HepG2 (cell line): ENCODE measurements around the gene GNAZ. TPM values are rescaled to one million over a fixed set of nuclear protein-coding genes. Genes with fewer than 3 reads are reported as not detected.

Experiments used
- ARNT ChIP-seq: fragments of 450-650 bp; IDR thresholded peaks from 2 replicates; pipeline ENCODE4 v1.6.1; 2017
- ATRX ChIP-seq: sonication (generic); formaldehyde crosslinking; IDR thresholded peaks from 2 replicates; pipeline ENCODE4 v1.4.0; 2020; ENCODE audit warnings: missing genetic modification reagents, borderline replicate concordance
- EEA1 ChIP-seq: sonication (generic); formaldehyde crosslinking; IDR thresholded peaks from 2 replicates; pipeline ENCODE4 v1.5.1; 2020; ENCODE audit warnings: mild to moderate bottlenecking, missing genetic modification reagents, borderline replicate concordance
- EP300 ChIP-seq, 3 experiments: sonication (generic) in 1 of 3; formaldehyde crosslinking in 1 of 3; IDR thresholded peaks; 2 replicates each; pipeline versions ENCODE4 v1.5.1 to v1.6.1; 2011 to 2020; ENCODE audit warnings: low read depth in 2 of 3, low read length in 2 of 3, borderline replicate concordance in 1 of 3, improper control_type of control experiment in 1 of 3, mild to moderate bottlenecking in 1 of 3, missing genetic modification reagents in 1 of 3, moderate library complexity in 1 of 3
- HES4 ChIP-seq: sonication (generic); formaldehyde crosslinking; IDR thresholded peaks from 2 replicates; pipeline ENCODE4 v1.9.0; 2021; ENCODE audit warnings: mild to moderate bottlenecking, missing genetic modification reagents, borderline replicate concordance
- KAT8 ChIP-seq: IDR thresholded peaks from 2 replicates; pipeline ENCODE4 v1.6.1; 2016; ENCODE audit warnings: missing genetic modification reagents, missing compliant biosample characterization
- ZNF260 ChIP-seq: sonication (generic); formaldehyde crosslinking; IDR thresholded peaks from 2 replicates; pipeline ENCODE4 v1.4.0; 2020; ENCODE audit warnings: missing genetic modification reagents, low read depth, mild to moderate bottlenecking, borderline replicate concordance
- ZNF326 ChIP-seq: sonication (generic); formaldehyde crosslinking; IDR thresholded peaks from 2 replicates; pipeline ENCODE4 v1.4.0; 2020; ENCODE audit warnings: missing genetic modification reagents, borderline replicate concordance
- ZNF552 ChIP-seq: sonication (generic); formaldehyde crosslinking; IDR thresholded peaks from 2 replicates; pipeline ENCODE4 v1.9.0; 2022; ENCODE audit warnings: missing genetic modification reagents, mild to moderate bottlenecking, borderline replicate concordance
- polyA plus RNA-seq, 8 experiments: library from polyadenylated mRNA; depleted of rRNA in 3 of 8; stranded (reverse) in 7 of 8; unstranded in 1 of 8; fragments of >200 nt; fragmentation: Illumina TruSeq in 4 of 8; extraction: Trizol in 4 of 8; gene quantifications; 2 replicates each; pipeline versions ENCODE4 v1.2.1 to v1.2.3, GENCODE V29; 2011 to 2016; ENCODE audit warnings: low read depth in 4 of 8, missing spikeins in 1 of 8, mixed read lengths in 1 of 8; ENCODE audit not compliant: insufficient read depth in 1 of 8
- total RNA-seq, 5 experiments: library from RNA; depleted of rRNA; stranded (reverse); fragments of >200 nt; fragmentation: Illumina TruSeq; extraction: Trizol; gene quantifications; 2 replicates each; pipeline ENCODE4 v1.2.3, GENCODE V29; 2016; ENCODE audit warnings: low read depth in 1 of 5
- TF ChIP-seq, protein P1 (sequence below): sonication (generic); formaldehyde crosslinking; conservative IDR thresholded peaks from 2 replicates; pipeline ENCODE4 v1.4.0; 2020; ENCODE audit warnings: missing genetic modification reagents
- TF ChIP-seq, protein P2 (sequence below): sonication (generic); formaldehyde crosslinking; IDR thresholded peaks from 2 replicates; pipeline ENCODE4 v1.8.0; 2022; ENCODE audit warnings: mild to moderate bottlenecking, missing genetic modification reagents
- TF ChIP-seq, protein P3 (sequence below): sonication (generic); formaldehyde crosslinking; IDR thresholded peaks from 2 replicates; pipeline ENCODE4 v1.5.0; 2020; ENCODE audit warnings: missing genetic modification reagents
- TF ChIP-seq, protein P4 (sequence below): sonication (generic); formaldehyde crosslinking; IDR thresholded peaks from 2 replicates; pipeline ENCODE4 v1.5.0; 2020; ENCODE audit warnings: mild to moderate bottlenecking, low read depth, missing genetic modification reagents, borderline replicate concordance

The GNAZ gene
- total and polyA plus RNA-seq, 2 of the 13 experiments (the other 11 are each of a cell fraction or from before 2014, with no cell fraction given): 11.4 to 22.3 TPM

DNA sequence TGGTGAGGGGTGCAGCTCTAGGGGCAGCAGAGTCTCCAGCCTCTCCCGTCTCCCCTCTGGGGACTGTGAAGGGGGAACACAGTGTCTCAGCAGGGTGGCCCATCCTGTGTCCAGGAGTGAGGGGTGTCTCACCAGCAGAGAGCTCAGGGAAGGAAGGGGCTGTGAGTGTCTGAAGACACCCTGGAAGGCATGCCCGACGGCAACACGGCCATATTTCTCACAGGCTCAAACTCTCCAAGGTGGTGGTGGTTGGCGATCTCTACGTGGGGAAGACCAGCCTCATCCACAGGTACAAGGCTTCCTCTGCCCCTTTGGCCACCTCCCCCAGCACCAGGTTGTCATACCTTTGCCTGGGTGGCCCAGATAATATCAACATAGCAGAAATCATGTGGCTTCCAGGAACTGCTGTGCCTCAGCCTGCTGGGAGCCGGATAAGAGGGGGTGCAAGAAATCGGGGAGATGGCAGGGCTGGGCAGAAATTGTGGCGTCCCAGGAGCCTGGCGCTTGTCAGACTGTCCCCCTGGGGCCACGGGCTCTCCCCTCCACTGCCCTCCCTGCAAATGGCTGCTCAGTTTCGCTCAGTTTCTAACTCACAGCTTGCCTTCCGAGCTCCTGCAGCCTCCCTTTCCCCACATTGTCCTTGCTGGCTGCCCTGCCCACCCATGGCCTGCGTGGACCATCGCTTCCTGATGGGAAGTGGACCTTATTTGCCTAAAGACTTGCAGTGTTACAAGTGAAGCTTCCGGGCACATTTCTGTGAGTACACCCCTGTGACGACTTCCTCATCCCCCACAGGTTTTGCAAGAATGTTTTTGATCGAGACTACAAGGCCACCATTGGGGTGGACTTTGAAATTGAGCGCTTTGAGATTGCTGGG lies 82.2 kb downstream of the GNAZ start (continued):
- TF ChIP-seq, protein P1, sequence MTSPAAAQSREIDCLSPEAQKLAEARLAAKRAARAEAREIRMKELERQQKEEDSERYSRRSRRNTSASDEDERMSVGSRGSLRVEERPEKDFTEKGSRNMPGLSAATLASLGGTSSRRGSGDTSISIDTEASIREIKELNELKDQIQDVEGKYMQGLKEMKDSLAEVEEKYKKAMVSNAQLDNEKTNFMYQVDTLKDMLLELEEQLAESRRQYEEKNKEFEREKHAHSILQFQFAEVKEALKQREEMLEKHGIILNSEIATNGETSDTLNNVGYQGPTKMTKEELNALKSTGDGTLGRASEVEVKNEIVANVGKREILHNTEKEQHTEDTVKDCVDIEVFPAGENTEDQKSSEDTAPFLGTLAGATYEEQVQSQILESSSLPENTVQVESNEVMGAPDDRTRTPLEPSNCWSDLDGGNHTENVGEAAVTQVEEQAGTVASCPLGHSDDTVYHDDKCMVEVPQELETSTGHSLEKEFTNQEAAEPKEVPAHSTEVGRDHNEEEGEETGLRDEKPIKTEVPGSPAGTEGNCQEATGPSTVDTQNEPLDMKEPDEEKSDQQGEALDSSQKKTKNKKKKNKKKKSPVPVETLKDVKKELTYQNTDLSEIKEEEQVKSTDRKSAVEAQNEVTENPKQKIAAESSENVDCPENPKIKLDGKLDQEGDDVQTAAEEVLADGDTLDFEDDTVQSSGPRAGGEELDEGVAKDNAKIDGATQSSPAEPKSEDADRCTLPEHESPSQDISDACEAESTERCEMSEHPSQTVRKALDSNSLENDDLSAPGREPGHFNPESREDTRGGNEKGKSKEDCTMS (CRISPR knock-in tag): no peak
- no peak for TF ChIP-seq ARNT
- TF ChIP-seq, protein P2, sequence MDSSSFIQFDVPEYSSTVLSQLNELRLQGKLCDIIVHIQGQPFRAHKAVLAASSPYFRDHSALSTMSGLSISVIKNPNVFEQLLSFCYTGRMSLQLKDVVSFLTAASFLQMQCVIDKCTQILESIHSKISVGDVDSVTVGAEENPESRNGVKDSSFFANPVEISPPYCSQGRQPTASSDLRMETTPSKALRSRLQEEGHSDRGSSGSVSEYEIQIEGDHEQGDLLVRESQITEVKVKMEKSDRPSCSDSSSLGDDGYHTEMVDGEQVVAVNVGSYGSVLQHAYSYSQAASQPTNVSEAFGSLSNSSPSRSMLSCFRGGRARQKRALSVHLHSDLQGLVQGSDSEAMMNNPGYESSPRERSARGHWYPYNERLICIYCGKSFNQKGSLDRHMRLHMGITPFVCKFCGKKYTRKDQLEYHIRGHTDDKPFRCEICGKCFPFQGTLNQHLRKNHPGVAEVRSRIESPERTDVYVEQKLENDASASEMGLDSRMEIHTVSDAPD (CRISPR knock-in tag): no peak
- peak; percentile 70 for TF ChIP-seq KAT8 (CRISPR knock-in tag)
- TF ChIP-seq EEA1 (CRISPR knock-in tag): no peak
- TF ChIP-seq ZNF326 (CRISPR knock-in tag): no peak
- no peak for TF ChIP-seq ZNF552 (CRISPR knock-in tag)
- no peak for TF ChIP-seq HES4 (CRISPR knock-in tag)
- peak in 1 of 2 experiments; percentile 57; a peak in 2 of 4 replicates for TF ChIP-seq EP300 (IDR thresholded peaks at IDR 0.05; ENCODE audit: low read depth in 2 of 2, low read length in 2 of 2)
- peak; percentile 39; the same call in 1 of the 2 replicates for TF ChIP-seq EP300 (CRISPR knock-in tag; IDR thresholded peaks at IDR 0.05; ENCODE audit: borderline replicate concordance)
- TF ChIP-seq, protein P3, sequence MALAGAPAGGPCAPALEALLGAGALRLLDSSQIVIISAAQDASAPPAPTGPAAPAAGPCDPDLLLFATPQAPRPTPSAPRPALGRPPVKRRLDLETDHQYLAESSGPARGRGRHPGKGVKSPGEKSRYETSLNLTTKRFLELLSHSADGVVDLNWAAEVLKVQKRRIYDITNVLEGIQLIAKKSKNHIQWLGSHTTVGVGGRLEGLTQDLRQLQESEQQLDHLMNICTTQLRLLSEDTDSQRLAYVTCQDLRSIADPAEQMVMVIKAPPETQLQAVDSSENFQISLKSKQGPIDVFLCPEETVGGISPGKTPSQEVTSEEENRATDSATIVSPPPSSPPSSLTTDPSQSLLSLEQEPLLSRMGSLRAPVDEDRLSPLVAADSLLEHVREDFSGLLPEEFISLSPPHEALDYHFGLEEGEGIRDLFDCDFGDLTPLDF (CRISPR knock-in tag): no peak
- no peak for TF ChIP-seq ATRX (CRISPR knock-in tag)
- TF ChIP-seq, protein P4, sequence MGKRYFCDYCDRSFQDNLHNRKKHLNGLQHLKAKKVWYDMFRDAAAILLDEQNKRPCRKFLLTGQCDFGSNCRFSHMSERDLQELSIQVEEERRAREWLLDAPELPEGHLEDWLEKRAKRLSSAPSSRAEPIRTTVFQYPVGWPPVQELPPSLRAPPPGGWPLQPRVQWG (CRISPR knock-in tag): no peak
- TF ChIP-seq ZNF260 (CRISPR knock-in tag): no peak
